GM15510 (cell line): ENCODE data around the gene CFAP61.

Experiments
- POLR2A ChIP-seq: IDR thresholded peaks from 3 replicates; pipeline ENCODE4 v1.6.1; 2011; ENCODE audit warnings: borderline replicate concordance; ENCODE audit not compliant: insufficient read length; ENCODE audit errors: extremely low read depth

CFAP61 gene

DNA sequence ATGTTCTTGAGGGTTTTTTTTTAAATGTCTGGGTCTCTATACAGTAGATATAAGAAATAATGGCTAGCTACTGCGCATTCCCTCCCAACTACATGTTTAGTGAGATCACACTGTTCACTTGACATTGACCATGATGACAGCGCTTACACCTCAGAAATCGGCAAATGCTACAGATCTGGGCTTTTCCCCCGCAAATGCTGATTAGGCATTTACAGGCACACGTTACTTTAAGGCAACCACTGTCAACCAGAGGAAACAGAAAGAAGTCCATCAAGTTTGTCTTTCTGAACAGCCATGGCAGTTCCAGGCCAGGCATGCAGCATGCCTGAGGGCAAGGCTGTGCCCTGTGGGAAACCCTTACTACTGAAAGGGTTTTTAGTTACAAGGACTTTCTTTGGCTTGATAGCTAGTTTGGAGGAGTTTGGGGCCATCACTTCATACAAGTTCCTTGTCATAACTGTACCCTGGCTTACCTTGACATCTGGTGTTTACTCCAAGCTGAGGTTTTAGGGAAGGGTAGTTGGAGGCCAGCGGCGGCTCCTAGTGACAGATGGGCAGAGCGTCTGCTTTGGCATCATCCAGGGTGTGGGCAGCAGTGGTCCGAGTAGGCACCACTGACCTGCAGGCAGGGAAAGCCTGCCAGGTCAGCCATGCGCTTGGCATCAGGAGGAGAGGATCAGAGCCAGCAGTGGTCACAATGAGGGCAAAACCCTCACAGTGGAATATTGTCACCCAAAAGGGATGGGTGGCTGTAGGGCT lies 43.0 kb downstream of the CFAP61 start:
- no peak for TF ChIP-seq POLR2A

GRCh38 chr20:20096421-20096820 lies 44.1 kb downstream of the CFAP61 start:
- no peak for TF ChIP-seq POLR2A

DNA sequence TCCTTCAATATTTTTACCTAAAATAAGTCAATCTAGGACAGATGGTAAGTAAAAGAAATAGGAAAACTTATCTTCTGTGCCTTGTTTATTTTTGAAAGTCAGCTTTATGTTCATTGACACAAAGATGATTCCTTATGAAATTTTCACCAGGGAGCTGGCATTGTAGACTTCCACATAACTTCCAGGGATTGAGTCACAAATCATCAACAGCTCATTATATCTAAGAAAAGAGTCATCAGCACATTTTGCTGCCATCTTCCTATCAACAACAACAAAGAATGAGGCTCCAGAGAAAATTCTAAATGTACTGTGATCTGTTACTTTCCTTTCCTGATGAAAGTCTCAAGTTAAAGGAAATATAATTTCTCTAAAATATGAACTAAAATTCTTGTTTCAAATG lies 48.5 kb downstream of the CFAP61 start:
- TF ChIP-seq POLR2A = no peak

- TF ChIP-seq POLR2A = no peak
These were observed 49.8 kb downstream of the CFAP61 start for GRCh38 chr20:20102163-20102562.

DNA sequence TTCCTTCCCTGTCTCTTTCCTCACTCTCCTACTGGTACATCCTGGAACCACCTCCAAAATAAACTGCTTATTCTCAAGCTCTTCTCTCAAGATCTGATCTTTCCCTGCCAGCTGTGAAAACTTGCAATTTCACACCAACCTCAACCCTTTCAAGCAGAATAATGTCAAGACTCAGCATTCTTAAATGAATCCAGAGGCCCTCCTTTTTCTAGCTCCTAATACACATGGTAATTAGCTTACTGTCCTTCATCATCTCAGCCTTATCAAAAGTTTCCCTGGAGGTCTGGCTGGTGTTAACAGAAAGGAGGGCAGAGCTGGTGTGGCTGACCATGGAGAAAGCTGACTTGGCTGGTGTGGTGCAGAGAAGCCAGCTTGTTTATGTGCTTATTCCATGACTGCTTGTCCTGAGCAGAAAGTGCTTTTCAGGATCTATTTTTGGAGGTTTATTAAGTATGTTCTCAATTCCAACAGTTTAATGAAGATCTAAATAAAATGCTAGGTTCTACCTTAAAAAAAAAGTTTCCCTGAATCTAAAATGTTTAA lies 50.5 kb downstream of the CFAP61 start:
- TF ChIP-seq POLR2A = no peak

- TF ChIP-seq POLR2A = no peak
These were observed 51.2 kb downstream of the CFAP61 start for GRCh38 chr20:20103486-20103885.

DNA sequence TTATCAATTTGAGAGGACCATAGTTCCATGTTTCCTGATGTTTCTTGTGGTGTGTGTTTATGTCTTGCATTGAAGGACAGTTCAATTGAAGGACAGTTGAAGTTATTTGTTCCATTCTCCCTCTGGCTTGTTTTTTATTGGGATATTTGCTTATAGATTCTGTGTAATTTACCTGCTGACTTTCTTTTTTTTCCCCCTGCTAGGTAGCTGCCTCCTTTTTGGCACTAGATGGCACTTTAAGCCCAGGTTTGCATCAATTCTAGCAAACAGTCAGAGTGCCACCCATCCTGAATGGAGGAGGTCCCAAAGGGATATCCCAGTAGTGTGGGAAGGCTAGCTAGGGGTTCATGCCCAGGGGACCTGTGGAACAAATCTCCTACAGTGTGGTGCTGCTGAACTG lies 78.1 kb downstream of the CFAP61 start:
- no peak for TF ChIP-seq POLR2A

- no peak for TF ChIP-seq POLR2A
These were observed 82.7 kb downstream of the CFAP61 start for GRCh38 chr20:20134941-20135575.

DNA sequence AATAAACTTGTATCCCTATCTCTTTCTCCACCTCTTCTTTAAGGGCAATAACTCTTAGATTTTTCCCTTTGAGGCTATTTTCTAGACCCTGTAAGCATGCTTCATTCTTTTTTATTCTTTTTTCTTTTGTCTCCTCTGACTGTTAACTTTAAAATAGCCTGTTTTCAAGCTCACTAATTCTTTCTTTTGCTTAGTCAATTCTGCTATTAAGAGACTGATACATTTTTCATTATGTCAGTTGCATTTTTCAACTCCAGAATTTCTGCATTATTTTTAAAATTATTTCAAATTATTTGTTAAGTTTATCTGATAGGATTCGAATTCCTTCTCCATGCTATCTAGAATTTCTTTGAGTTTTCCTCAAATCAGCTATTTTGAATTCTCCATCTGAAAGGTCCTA lies 84.0 kb downstream of the CFAP61 start:
- TF ChIP-seq POLR2A = no peak

DNA sequence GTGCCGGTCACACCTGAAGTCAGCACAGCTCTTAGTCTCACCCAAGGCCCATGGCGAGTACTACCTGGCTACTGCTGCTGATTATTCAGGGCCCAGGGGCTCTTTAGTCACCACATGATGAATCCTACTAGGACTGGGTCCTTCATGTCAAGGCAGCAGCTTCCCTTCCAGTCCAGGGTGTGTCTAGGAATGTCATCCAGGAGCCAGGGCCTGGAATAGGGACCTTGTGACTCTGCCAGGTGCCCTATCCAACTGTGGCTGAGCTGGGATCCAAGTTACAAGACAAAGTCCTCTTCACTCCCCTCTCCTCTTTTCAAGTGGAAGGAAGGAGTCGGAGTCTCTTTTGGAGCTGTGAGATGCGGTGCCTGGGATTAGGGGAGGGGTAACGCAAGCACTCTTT lies 85.5 kb downstream of the CFAP61 start:
- no peak for TF ChIP-seq POLR2A

- no peak for TF ChIP-seq POLR2A
These were observed 86.2 kb downstream of the CFAP61 start for GRCh38 chr20:20138301-20139064.

GRCh38 chr20:20139403-20139802 lies 87.1 kb downstream of the CFAP61 start:
- no peak for TF ChIP-seq POLR2A

GRCh38 chr20:20143165-20143564 lies 90.8 kb downstream of the CFAP61 start:
- no peak for TF ChIP-seq POLR2A

DNA sequence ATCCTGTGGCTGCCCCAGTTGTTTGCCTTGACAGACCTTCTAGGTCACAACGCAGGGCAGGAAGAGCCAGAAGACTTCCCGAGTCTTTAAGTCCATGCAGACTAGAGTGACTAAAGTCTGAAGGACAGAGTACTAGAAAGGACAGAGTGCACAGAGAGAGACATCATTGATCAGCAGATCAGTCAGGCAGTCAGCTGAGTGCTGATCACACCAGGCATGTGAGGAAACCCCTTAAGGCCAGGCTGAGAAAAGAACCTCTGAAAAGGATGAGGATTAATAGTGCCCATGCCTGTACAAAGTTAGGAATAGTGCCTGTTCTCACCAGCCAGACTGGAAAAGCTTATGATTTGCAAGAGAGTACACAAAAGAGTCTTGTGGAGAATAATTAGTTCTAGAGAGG lies 91.3 kb downstream of the CFAP61 start:
- no peak for TF ChIP-seq POLR2A

- TF ChIP-seq POLR2A = no peak
These were observed 96.4 kb downstream of the CFAP61 start for GRCh38 chr20:20148779-20149178.
